Choroid plexus epithelial cell (primary cell): ENCODE measurements around the gene NCKAP1.

Source experiments
- DNase-seq: peaks from one replicate; pipeline ENCODE4 v3.0.0-alpha.2; 2010; ENCODE audit warnings: low read depth
- H3K4me3 ChIP-seq: 2 replicates; pipeline ENCODE4 v1.5.1; 2011; ENCODE audit warnings: low read depth, mild to moderate bottlenecking, control low read depth, low read length, moderate library complexity
- CTCF ChIP-seq: conservative IDR thresholded peaks from 2 replicates; pipeline ENCODE4 v1.5.1; 2011; ENCODE audit warnings: low read depth, mild to moderate bottlenecking, control low read depth, inconsistent platforms, low read length, moderate library complexity

Gene NCKAP1

GRCh38 chr2:182949572-182950189 is 88.6 kb downstream of the NCKAP1 start:
- TF ChIP-seq CTCF = no peak
- DNase-seq = peak; percentile 50
- H3K4me3 ChIP-seq = no peak overlapping the region

- TF ChIP-seq CTCF = no peak
- H3K4me3 ChIP-seq = no peak overlapping the region
- DNase-seq = no peak
These were observed 89.2 kb downstream of the NCKAP1 start for GRCh38 chr2:182949052-182949451.

GRCh38 chr2:182946958-182947369 is 91.3 kb downstream of the NCKAP1 start:
- DNase-seq = peak; percentile 55
- H3K4me3 ChIP-seq = no peak overlapping the region
- TF ChIP-seq CTCF = no peak

GRCh38 chr2:182943339-182943738 is 94.9 kb downstream of the NCKAP1 start:
- DNase-seq = no peak
- no peak overlapping the region for H3K4me3 ChIP-seq

GRCh38 chr2:182942756-182943155 is 95.5 kb downstream of the NCKAP1 start:
- no peak for DNase-seq

More at GRCh38 chr2:182943339-182943738, 94.9 kb downstream of the NCKAP1 start:
- TF ChIP-seq CTCF = no peak

GRCh38 chr2:182941919-182942318 is 96.3 kb downstream of the NCKAP1 start:
- no peak overlapping the region for H3K4me3 ChIP-seq
- no peak for TF ChIP-seq CTCF
- DNase-seq = peak; percentile 25

More at GRCh38 chr2:182942756-182943155, 95.5 kb downstream of the NCKAP1 start:
- no peak for TF ChIP-seq CTCF
- no peak overlapping the region for H3K4me3 ChIP-seq

GRCh38 chr2:182941121-182941722 is 97.0 kb downstream of the NCKAP1 start:
- H3K4me3 ChIP-seq = no peak overlapping the region
- no peak for TF ChIP-seq CTCF
- DNase-seq = peak; percentile 36
